22Rv1 (cell line): Measurements from ENCODE around the gene QKI.

Experiments used
- ZFX ChIP-seq: fragments of 450-650 bp; IDR thresholded peaks from 2 replicates; pipeline ENCODE4 v1.6.1; 2017; ENCODE audit warnings: antibody characterized with exemption, borderline replicate concordance
- TF ChIP-seq, protein P1 (sequence below): fragments of 450-650 bp; IDR thresholded peaks from 2 replicates; pipeline ENCODE4 v1.5.1; 2017; ENCODE audit warnings: mild to moderate bottlenecking

- TF ChIP-seq, protein P1, sequence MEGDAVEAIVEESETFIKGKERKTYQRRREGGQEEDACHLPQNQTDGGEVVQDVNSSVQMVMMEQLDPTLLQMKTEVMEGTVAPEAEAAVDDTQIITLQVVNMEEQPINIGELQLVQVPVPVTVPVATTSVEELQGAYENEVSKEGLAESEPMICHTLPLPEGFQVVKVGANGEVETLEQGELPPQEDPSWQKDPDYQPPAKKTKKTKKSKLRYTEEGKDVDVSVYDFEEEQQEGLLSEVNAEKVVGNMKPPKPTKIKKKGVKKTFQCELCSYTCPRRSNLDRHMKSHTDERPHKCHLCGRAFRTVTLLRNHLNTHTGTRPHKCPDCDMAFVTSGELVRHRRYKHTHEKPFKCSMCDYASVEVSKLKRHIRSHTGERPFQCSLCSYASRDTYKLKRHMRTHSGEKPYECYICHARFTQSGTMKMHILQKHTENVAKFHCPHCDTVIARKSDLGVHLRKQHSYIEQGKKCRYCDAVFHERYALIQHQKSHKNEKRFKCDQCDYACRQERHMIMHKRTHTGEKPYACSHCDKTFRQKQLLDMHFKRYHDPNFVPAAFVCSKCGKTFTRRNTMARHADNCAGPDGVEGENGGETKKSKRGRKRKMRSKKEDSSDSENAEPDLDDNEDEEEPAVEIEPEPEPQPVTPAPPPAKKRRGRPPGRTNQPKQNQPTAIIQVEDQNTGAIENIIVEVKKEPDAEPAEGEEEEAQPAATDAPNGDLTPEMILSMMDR, result no peak
- TF ChIP-seq ZFX, result no peak
These were observed 86.5 kb downstream of the QKI start for GRCh38 chr6:163501026-163501425.
